ENCODE data around the gene RPN2.

The RPN2 gene

GRCh38 chr20:37243937-37244571 lies 64.9 kb downstream of the RPN2 start:
- no peak for DNase-seq

- DNase-seq = no peak
Observed at GRCh38 chr20:37244572-37244957, 65.4 kb downstream of the RPN2 start.

- DNase-seq = no peak
Observed at GRCh38 chr20:37245216-37246150, 66.4 kb downstream of the RPN2 start.

- no peak for DNase-seq
Observed at GRCh38 chr20:37246736-37247135, 67.6 kb downstream of the RPN2 start.

GRCh38 chr20:37247547-37247946 lies 68.4 kb downstream of the RPN2 start:
- no peak for DNase-seq

GRCh38 chr20:37249304-37249703 lies 70.2 kb downstream of the RPN2 start:
- DNase-seq = no peak

- DNase-seq = no peak
Observed at GRCh38 chr20:37251825-37252477, 72.8 kb downstream of the RPN2 start.

- DNase-seq = no peak
Observed at GRCh38 chr20:37253087-37253486, 74.0 kb downstream of the RPN2 start.

- DNase-seq = peak; percentile 24
Observed at GRCh38 chr20:37254114-37254878, 75.2 kb downstream of the RPN2 start.

GRCh38 chr20:37256286-37256685 lies 77.2 kb downstream of the RPN2 start:
- peak; percentile 16 for DNase-seq

GRCh38 chr20:37257530-37257929 lies 78.4 kb downstream of the RPN2 start:
- no peak for DNase-seq

GRCh38 chr20:37257988-37258387 lies 78.9 kb downstream of the RPN2 start:
- no peak for DNase-seq

- no peak for DNase-seq
Observed at GRCh38 chr20:37259031-37259430, 79.9 kb downstream of the RPN2 start.

- DNase-seq = no peak
Observed at GRCh38 chr20:37259865-37260264, 80.7 kb downstream of the RPN2 start.

GRCh38 chr20:37260923-37261322 lies 81.8 kb downstream of the RPN2 start:
- DNase-seq = no peak

- no peak for DNase-seq
Observed at GRCh38 chr20:37261714-37262113, 82.6 kb downstream of the RPN2 start, which contains the start of gene GHRH. TSS of gene GHRH (minus strand) at chr20:37261814. CDS start at chr20:37256889, 4,925 bp downstream.

- no peak for DNase-seq
Observed at GRCh38 chr20:37262505-37262904, 83.4 kb downstream of the RPN2 start.

GRCh38 chr20:37263686-37264085 lies 84.6 kb downstream of the RPN2 start:
- DNase-seq = no peak

- no peak for DNase-seq
Observed at GRCh38 chr20:37265152-37265551, 86.0 kb downstream of the RPN2 start.

- DNase-seq = no peak
Observed at GRCh38 chr20:37266940-37267666, 88.0 kb downstream of the RPN2 start.

GRCh38 chr20:37267667-37268313 lies 88.7 kb downstream of the RPN2 start:
- no peak for DNase-seq

Data from RPMI8226 (cell line).